AG04450 (cell line): ENCODE data around the gene NUP153. TPM values are rescaled to one million over a fixed set of nuclear protein-coding genes. Genes with fewer than 3 reads are reported as not detected.
"Not testable (repeated sequence)": the region's sequence is repeated elsewhere in the genome, so short reads cannot be mapped to it uniquely, and the experiment has no call there.

ENCODE experiments used
- CTCF ChIA-PET: fragments of 300-600, 350-600 bp; formaldehyde crosslinking; extraction: SDS; loops from one replicate; lab custom pipeline; 2022; ENCODE audit warnings: antibody characterized with exemption, inconsistent platforms; lab: Charles Lee
- POLR2A ChIA-PET: fragments of 350-600 bp; formaldehyde crosslinking; extraction: SDS; loops from one replicate; lab custom pipeline; 2021; ENCODE audit warnings: antibody characterized with exemption, inconsistent platforms; lab: Yijun Ruan, JAX
- DNase-seq: peaks from one replicate; pipeline ENCODE4 v3.0.0-alpha.2; 2011; ENCODE audit warnings: low read depth, low spot score
- H3K27ac ChIP-seq: one replicate; pipeline ENCODE4 v1.5.1; 2012; ENCODE audit warnings: low read depth, low read length, control low read depth
- H3K27me3 ChIP-seq: one replicate; pipeline ENCODE4 v1.6.0; 2012; ENCODE audit warnings: low read length; ENCODE audit not compliant: control insufficient read depth, insufficient read depth
- H3K4me3 ChIP-seq: 2 replicates; pipeline ENCODE4 v1.5.1; 2011; ENCODE audit warnings: mild to moderate bottlenecking, low read depth, low read length, control low read depth
- H3K9me3 ChIP-seq: 2 replicates; pipeline ENCODE4 v1.5.1; 2012; ENCODE audit warnings: low read length; ENCODE audit not compliant: control insufficient read depth, insufficient read depth
- CTCF ChIP-seq: IDR thresholded peaks from 2 replicates; pipeline ENCODE4 v1.5.1; 2011; ENCODE audit warnings: low read depth, low read length, control low read depth, inconsistent platforms
- polyA plus RNA-seq: library from polyadenylated mRNA; depleted of rRNA; stranded (reverse); fragments of >200 nt; gene quantifications from 2 replicates; pipeline ENCODE4 v1.2.3, GENCODE V29; 2011

The NUP153 gene
- polyA plus RNA-seq, 1 experiment = 35.2 TPM

GRCh38 chr6:17741507-17741906 lies 34.8 kb upstream of the NUP153 start:
- Histone ChIP-seq H3K27me3 (no peaks in the 10 kb centered on the region), H3K4me3 (no peak overlapping the region), H3K27ac (no peak overlapping the region), H3K9me3 (peaks cover 11% of the 10 kb centered on the region)
- ChIA-PET CTCF (no interaction called here), POLR2A (interaction anchor here (0.6 kb wide), 1 partner anchor 16 kb away, joined by 3 read pairs; no protein-coding TSS in a partner anchor)
- no peak for DNase-seq
- no peak for TF ChIP-seq CTCF

GRCh38 chr6:17740559-17741220 lies 34.0 kb upstream of the NUP153 start:
- no peak overlapping the region for H3K27ac ChIP-seq
- DNase-seq = no peak
- no peaks in the 10 kb centered on the region for H3K27me3 ChIP-seq
- H3K4me3 ChIP-seq = no peak overlapping the region
- no peak for TF ChIP-seq CTCF
- ChIA-PET CTCF (interaction anchor here (0.5 kb wide), 1 partner anchor 17 kb away, joined by 3 read pairs; no protein-coding TSS in a partner anchor), POLR2A (no interaction called here)
- H3K9me3 ChIP-seq = peaks cover 16% of the 10 kb centered on the region

- Histone ChIP-seq H3K4me3 (no peak overlapping the region), H3K27ac (no peak overlapping the region), H3K27me3 (no peaks in the 10 kb centered on the region), H3K9me3 (peaks cover 14% of the 10 kb centered on the region)
- ChIA-PET POLR2A (no interaction called here), CTCF (no interaction called here)
- no peak for TF ChIP-seq CTCF
- DNase-seq = no peak
These were observed 31.1 kb upstream of the NUP153 start for GRCh38 chr6:17737704-17738252.

- CTCF ChIA-PET, H3K4me3 ChIP-seq, H3K27ac ChIP-seq, H3K27me3 ChIP-seq, POLR2A ChIA-PET, DNase-seq: not testable (repeated sequence)
- peaks cover 14% of the 10 kb centered on the region for H3K9me3 ChIP-seq
These were observed 28.6 kb upstream of the NUP153 start for GRCh38 chr6:17735311-17735710.

- no peaks in the 10 kb centered on the region for H3K27me3 ChIP-seq
- TF ChIP-seq CTCF = no peak
- POLR2A ChIA-PET = no interaction called here
- no peak overlapping the region for H3K4me3 ChIP-seq
- DNase-seq = no peak
- CTCF ChIA-PET = no interaction called here
- H3K9me3 ChIP-seq = no peaks in the 10 kb centered on the region; the same call in 1 of the 2 replicates
- no peak overlapping the region for H3K27ac ChIP-seq
These were observed 23.5 kb upstream of the NUP153 start for GRCh38 chr6:17730078-17730704.
